ENCODE measurements around the gene GSTT2. TPM values are rescaled to one million over a fixed set of nuclear protein-coding genes. Genes with fewer than 3 reads are reported as not detected.

Gene GSTT2
- total and polyA plus RNA-seq, 9 of the 15 experiments (the other 6 are each of a cell fraction or from before 2014, with no cell fraction given), result not detected

GRCh38 chr22:23969071-23969470 is 10.9 kb upstream of the GSTT2 start:
- H3K4me2 ChIP-seq (ENCODE audit: insufficient read depth, low read length), result no peak overlapping the region
- intact Hi-C loops (cut with micrococcal nuclease), result no loop called here
- in situ Hi-C loops (cut with MboI), result loop anchor here (5.0 to 25.0 kb wide), 2 partner anchors 42 to 543 kb away; no protein-coding TSS in a partner anchor

More at GRCh38 chr22:23969071-23969470, 10.9 kb upstream of the GSTT2 start:
- no peak for ATAC-seq
- Histone ChIP-seq H3K9me1 (ENCODE audit: control insufficient read depth, insufficient read depth, low read length) (no peaks in the 10 kb centered on the region), H3K27ac (ENCODE audit: extremely low read depth, low read depth, low read length) (no peak overlapping the region), H3K27me3 (ENCODE audit: control insufficient read depth in 2 of 2, insufficient read depth in 2 of 2, low read length in 2 of 2) (no peaks in the 10 kb centered on the region), H4K20me1 (replicated peaks; ENCODE audit: control insufficient read depth, insufficient read depth, low read length) (no peaks in the 10 kb centered on the region), H3K36me3 (ENCODE audit: control insufficient read depth, insufficient read depth, low read length) (peaks cover 29% of the 10 kb centered on the region), H3K79me2 (ENCODE audit: control insufficient read depth, insufficient read depth, low read length) (peaks cover 17% of the 10 kb centered on the region), H2AFZ (ENCODE audit: low read depth, low read length) (no peak overlapping the region), H3K4me3 (no peak overlapping the region), H3K9ac (ENCODE audit: insufficient read depth in 1 of 2, low read depth in 2 of 2, low read length in 2 of 2) (no peak overlapping the region), H3K9me3 (replicated peaks; ENCODE audit: control insufficient read depth, insufficient read depth, low read depth, low read length) (no peaks in the 10 kb centered on the region), H3K4me1 (replicated peaks in 1 of 2; ENCODE audit: control insufficient read depth in 2 of 2, insufficient read depth in 2 of 2, low read length in 2 of 2) (peaks cover 0 to 4% of the 10 kb centered on the region in 2 experiments; a peak in 2 of 5 replicates)
- peak in 2 of 4 experiments; percentile 1 to 3 for DNase-seq (ENCODE audit: extremely low read depth in 1 of 4, low spot score in 3 of 4)
- 100% methylated on average over 2 of the region's 3 CpGs for WGBS (ENCODE audit: insufficient coverage, low coverage, missing lambda C conversion rate)
- BruUV-seq (replicated peaks), result no TSS peak
- ChIA-PET CTCF (ENCODE audit: low intra/inter-chr PET ratio) (no interaction called here), POLR2A (no interaction called here)
- TF ChIP-seq ZBTB12 (CRISPR knock-in tag; IDR thresholded peaks at IDR 0.05), result no peak
- no peak for TF ChIP-seq RHOXF2B (CRISPR knock-in tag; conservative IDR thresholded peaks at IDR 0.05)
- TF ChIP-seq RNF2 (IDR thresholded peaks at IDR 0.05), result no peak
- TF ChIP-seq TCF7 (IDR thresholded peaks at IDR 0.05; ENCODE audit: borderline replicate concordance), result no peak
- TF ChIP-seq GTF2A2 (tag; IDR thresholded peaks at IDR 0.05), result no peak
- TF ChIP-seq ATF4 (CRISPR knock-in tag; IDR thresholded peaks at IDR 0.05), result no peak
- no peak for TF ChIP-seq ZNF197 (CRISPR knock-in tag; IDR thresholded peaks at IDR 0.05; ENCODE audit: low read depth)
- TF ChIP-seq MYC (IDR thresholded peaks at IDR 0.05; ENCODE audit: low read depth, low read length), result no peak
- TF ChIP-seq MYC (CRISPR knock-in tag; IDR thresholded peaks at IDR 0.05; ENCODE audit: borderline replicate concordance, low read depth), result no peak
- FAIRE-seq, result no peak

Measured in K562 (cell line).